ENCODE data around the gene PCDH15. TPM values are rescaled to one million over a fixed set of nuclear protein-coding genes. Genes with fewer than 3 reads are reported as not detected.

The PCDH15 gene
- total RNA-seq, 3 donors from 2014 or later (not counting 1 experiment from before 2014, with no cell fraction given) = not detected

DNA sequence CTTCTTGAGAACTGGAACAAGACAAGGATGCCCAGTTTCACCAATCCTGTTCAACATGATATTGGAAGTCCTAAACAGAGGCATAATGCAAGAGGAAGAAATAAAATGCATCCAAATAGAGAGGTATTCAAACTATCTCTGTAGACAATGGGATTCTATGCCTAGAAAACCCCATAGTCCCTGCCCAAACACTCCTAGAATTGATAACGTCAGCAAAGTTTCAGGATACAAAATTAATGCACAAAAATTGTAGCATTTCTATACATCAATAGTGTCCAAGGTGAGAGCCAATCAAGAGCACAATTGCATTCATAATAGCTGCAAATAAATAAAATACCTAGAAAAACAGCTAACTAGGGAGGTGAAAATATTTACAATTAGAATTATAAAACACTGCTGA, 72.5 kb downstream of the PCDH15 start:
- Mint-ChIP-seq H3K4me1 (no peaks in the 10 kb centered on the region), H3K36me3 (no peaks in the 10 kb centered on the region), H3K4me3 (no peak overlapping the region), H3K27me3 (ENCODE audit: low read depth in 2 of 2) (no peaks in the 10 kb centered on the region), H3K9me3 (peaks cover 6 to 21% of the 10 kb centered on the region in 2 donors), H3K27ac (no peak overlapping the region)
- no peak for ATAC-seq
- Histone ChIP-seq H3K27ac (ENCODE audit: low read length) (no peak overlapping the region), H3K4me1 (ENCODE audit: control insufficient read depth, insufficient read depth, low read length) (no peaks in the 10 kb centered on the region), H3K4me3 (ENCODE audit: low read length) (no peak overlapping the region), H3K27me3 (ENCODE audit: control insufficient read depth, insufficient read depth, low read length) (no peaks in the 10 kb centered on the region), H3K36me3 (ENCODE audit: control insufficient read depth, insufficient read depth, low read length) (no peaks in the 10 kb centered on the region), H3K9me3 (ENCODE audit: control insufficient read depth, insufficient read depth, low read length) (no peaks in the 10 kb centered on the region)
- TF ChIP-seq, protein P1, sequence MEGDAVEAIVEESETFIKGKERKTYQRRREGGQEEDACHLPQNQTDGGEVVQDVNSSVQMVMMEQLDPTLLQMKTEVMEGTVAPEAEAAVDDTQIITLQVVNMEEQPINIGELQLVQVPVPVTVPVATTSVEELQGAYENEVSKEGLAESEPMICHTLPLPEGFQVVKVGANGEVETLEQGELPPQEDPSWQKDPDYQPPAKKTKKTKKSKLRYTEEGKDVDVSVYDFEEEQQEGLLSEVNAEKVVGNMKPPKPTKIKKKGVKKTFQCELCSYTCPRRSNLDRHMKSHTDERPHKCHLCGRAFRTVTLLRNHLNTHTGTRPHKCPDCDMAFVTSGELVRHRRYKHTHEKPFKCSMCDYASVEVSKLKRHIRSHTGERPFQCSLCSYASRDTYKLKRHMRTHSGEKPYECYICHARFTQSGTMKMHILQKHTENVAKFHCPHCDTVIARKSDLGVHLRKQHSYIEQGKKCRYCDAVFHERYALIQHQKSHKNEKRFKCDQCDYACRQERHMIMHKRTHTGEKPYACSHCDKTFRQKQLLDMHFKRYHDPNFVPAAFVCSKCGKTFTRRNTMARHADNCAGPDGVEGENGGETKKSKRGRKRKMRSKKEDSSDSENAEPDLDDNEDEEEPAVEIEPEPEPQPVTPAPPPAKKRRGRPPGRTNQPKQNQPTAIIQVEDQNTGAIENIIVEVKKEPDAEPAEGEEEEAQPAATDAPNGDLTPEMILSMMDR (IDR thresholded peaks at IDR 0.05) = no peak
- 94% methylated on average over 1 of the region's 1 CpG for WGBS (ENCODE audit: insufficient coverage)
- intact Hi-C loops (cut with micrococcal nuclease) = no loop called here
- no peak for DNase-seq

DNA sequence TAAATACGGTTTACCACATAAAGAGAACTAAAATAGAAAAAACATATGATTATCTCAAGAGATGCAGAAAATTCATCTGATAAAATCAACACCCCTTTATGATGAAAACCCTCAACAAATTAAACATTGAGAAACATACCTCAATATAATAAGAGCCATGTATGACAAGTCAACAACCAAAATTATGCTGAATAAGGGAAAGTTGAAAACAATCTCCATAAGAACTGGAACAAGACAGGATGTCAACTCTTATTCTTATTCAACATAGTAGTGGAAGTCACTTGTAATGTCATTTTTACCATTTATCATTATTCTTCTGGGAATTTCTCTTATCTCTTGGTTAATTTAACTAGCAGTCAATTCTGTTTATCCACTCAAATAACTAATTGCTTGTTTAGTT, 79.0 kb downstream of the PCDH15 start:
- ATAC-seq = no peak
- no peak overlapping the region for H3K27ac Mint-ChIP-seq
- DNase-seq = no peak
- peaks cover 10 to 22% of the 10 kb centered on the region in 2 donors for H3K9me3 Mint-ChIP-seq
- H3K4me3 Mint-ChIP-seq = no peak overlapping the region
- Histone ChIP-seq H3K36me3 (ENCODE audit: control insufficient read depth, insufficient read depth, low read length) (no peaks in the 10 kb centered on the region), H3K9me3 (ENCODE audit: control insufficient read depth, insufficient read depth, low read length) (no peaks in the 10 kb centered on the region), H3K27ac (ENCODE audit: low read length) (no peak overlapping the region), H3K27me3 (ENCODE audit: control insufficient read depth, insufficient read depth, low read length) (no peaks in the 10 kb centered on the region), H3K4me3 (ENCODE audit: low read length) (no peak overlapping the region), H3K4me1 (ENCODE audit: control insufficient read depth, insufficient read depth, low read length) (no peaks in the 10 kb centered on the region)
- peaks cover 8% of the 10 kb centered on the region for H3K36me3 Mint-ChIP-seq
- no peaks in the 10 kb centered on the region for H3K4me1 Mint-ChIP-seq
- intact Hi-C loops (cut with micrococcal nuclease) = no loop called here
- no peaks in the 10 kb centered on the region for H3K27me3 Mint-ChIP-seq (ENCODE audit: low read depth in 2 of 2)
- WGBS (ENCODE audit: insufficient coverage) = no CpG with 5 or more reads among the region's 1 CpG
- TF ChIP-seq, protein P1 (IDR thresholded peaks at IDR 0.05) = no peak

DNA sequence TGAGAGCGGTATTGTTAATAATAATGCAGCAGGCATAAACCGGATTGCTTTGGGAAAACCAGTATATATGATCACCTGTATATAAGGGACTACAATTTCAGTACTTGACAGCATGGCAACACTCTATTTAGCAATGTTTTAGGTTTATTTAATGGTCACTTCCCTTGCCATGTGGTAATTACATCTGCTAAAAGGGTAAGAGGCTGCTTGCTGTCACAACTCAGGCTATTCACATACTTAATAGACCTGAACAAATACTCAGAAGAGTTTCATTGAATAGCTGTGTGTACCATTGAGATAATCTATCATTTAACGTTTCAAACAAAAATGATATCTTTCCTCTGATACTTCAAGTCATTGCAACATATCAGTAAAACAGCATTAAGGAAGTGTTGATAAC, 90.1 kb downstream of the PCDH15 start:
- no peaks in the 10 kb centered on the region for H3K27me3 ChIP-seq (ENCODE audit: control insufficient read depth, insufficient read depth, low read length)
- H3K9me3 ChIP-seq (ENCODE audit: control insufficient read depth, insufficient read depth, low read length) = peaks cover 5% of the 10 kb centered on the region
- H3K4me1 Mint-ChIP-seq = no peaks in the 10 kb centered on the region
- H3K36me3 ChIP-seq (ENCODE audit: control insufficient read depth, insufficient read depth, low read length) = no peaks in the 10 kb centered on the region
- no peak overlapping the region for H3K27ac ChIP-seq (ENCODE audit: low read length)
- H3K36me3 Mint-ChIP-seq = no peaks in the 10 kb centered on the region
- H3K4me1 ChIP-seq (ENCODE audit: control insufficient read depth, insufficient read depth, low read length) = no peaks in the 10 kb centered on the region
- peaks cover 3 to 7% of the 10 kb centered on the region in 2 donors for H3K9me3 Mint-ChIP-seq
- DNase-seq (no peak), ATAC-seq (no peak)
- WGBS (ENCODE audit: insufficient coverage) = 90% methylated on average over 1 of the region's 3 CpGs
- TF ChIP-seq, protein P1 (IDR thresholded peaks at IDR 0.05) = no peak
- no peak overlapping the region for H3K27ac Mint-ChIP-seq
- no peaks in the 10 kb centered on the region for H3K27me3 Mint-ChIP-seq (ENCODE audit: low read depth in 2 of 2)
- no peak overlapping the region for H3K4me3 ChIP-seq (ENCODE audit: low read length)
- no peak overlapping the region for H3K4me3 Mint-ChIP-seq
- intact Hi-C loops (cut with micrococcal nuclease) = no loop called here

DNA sequence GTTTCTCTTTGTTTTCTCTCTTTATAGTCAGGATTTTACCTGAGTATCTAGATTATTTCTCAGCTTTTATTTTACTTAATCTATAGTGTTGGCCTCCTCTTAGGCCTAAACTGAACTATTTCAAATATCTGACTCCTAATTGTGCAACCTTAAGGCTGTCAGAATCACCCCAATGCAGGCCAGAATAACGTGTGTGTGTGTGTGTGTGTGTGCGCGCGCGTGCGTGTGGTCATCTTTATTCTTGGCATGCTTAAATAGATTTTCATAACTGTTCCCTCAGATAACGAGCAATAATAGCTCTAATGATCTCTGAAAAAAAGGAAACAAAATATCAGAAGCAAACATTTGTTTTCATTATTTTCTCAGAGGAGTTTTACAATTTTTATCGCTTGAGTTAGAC, 92.4 kb downstream of the PCDH15 start:
- TF ChIP-seq, protein P1 (IDR thresholded peaks at IDR 0.05) = no peak
- Mint-ChIP-seq H3K27ac (no peak overlapping the region), H3K36me3 (no peaks in the 10 kb centered on the region), H3K4me1 (no peaks in the 10 kb centered on the region), H3K27me3 (ENCODE audit: low read depth in 2 of 2) (no peaks in the 10 kb centered on the region), H3K4me3 (no peak overlapping the region), H3K9me3 (peaks cover 4 to 12% of the 10 kb centered on the region in 2 donors)
- intact Hi-C loops (cut with micrococcal nuclease) = no loop called here
- WGBS (ENCODE audit: insufficient coverage) = 80% methylated on average over 1 of the region's 8 CpGs
- H3K27ac ChIP-seq (ENCODE audit: low read length) = no peak overlapping the region
- no peaks in the 10 kb centered on the region for H3K36me3 ChIP-seq (ENCODE audit: control insufficient read depth, insufficient read depth, low read length)
- no peak overlapping the region for H3K4me3 ChIP-seq (ENCODE audit: low read length)
- H3K4me1 ChIP-seq (ENCODE audit: control insufficient read depth, insufficient read depth, low read length) = no peaks in the 10 kb centered on the region
- no peaks in the 10 kb centered on the region for H3K27me3 ChIP-seq (ENCODE audit: control insufficient read depth, insufficient read depth, low read length)
- DNase-seq (no peak), ATAC-seq (no peak)
- no peaks in the 10 kb centered on the region for H3K9me3 ChIP-seq (ENCODE audit: control insufficient read depth, insufficient read depth, low read length)

Measured in natural killer cell (primary cell).